NCI-H524 treated with DMSO at 0.1 percent for 48 hours (cell line): Measurements from ENCODE around the gene KCNF1.

Experiments
- DNase-seq: peaks from one replicate; lab custom pipeline; 2025; lab: John Stamatoyannopoulos, UW

Gene KCNF1

DNA sequence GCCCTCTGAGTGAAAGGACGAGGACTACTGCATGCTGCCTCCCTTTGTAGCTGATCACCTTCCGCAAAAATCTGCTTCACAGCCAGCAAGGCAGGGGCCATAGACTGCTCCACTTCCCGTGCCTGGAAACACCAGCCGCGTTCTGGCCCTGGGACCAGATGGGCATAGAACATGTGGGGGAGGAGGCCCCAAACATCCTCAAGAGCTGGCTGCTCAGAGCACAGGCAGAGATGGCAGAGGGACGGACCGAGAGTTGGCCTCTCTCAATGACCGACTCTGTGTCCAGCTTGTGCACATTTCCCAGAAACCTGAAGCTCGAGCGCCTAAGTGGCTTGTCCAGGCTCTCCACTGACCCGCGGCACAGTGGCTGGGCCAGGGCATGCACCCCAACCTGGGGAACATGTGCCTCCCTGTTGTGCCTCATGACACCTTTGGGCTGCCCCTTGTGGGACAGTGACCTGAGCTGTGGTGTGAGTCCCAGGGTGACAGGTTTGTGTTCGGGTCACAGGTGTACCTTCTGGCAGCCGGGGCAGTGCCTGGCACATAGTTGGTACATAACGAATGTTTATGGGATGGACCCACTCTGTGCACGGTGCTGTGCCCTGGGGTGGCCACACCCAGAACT, 9.1 kb downstream of the KCNF1 start:
- no peak for DNase-seq

DNA sequence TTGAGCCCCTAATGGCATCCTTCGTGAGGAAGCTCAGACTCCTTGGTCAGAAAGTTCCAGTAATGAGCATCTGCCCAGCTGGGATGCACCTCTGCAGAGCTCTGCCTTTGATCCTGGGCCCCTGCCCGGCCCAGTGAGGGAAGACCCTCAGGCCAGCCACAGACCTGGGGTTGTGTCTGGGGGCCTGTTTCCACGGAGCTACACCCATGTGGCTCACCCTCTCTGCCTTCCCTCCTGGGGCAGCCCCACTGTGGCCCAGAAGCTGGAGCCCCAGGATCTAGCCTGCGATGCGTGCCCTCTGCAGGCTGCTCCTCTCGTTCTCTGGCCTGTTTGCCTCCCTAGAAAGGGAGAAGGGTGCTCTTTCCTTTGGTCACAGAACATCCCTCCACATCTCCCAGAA, 9.8 kb downstream of the KCNF1 start:
- no peak for DNase-seq

DNA sequence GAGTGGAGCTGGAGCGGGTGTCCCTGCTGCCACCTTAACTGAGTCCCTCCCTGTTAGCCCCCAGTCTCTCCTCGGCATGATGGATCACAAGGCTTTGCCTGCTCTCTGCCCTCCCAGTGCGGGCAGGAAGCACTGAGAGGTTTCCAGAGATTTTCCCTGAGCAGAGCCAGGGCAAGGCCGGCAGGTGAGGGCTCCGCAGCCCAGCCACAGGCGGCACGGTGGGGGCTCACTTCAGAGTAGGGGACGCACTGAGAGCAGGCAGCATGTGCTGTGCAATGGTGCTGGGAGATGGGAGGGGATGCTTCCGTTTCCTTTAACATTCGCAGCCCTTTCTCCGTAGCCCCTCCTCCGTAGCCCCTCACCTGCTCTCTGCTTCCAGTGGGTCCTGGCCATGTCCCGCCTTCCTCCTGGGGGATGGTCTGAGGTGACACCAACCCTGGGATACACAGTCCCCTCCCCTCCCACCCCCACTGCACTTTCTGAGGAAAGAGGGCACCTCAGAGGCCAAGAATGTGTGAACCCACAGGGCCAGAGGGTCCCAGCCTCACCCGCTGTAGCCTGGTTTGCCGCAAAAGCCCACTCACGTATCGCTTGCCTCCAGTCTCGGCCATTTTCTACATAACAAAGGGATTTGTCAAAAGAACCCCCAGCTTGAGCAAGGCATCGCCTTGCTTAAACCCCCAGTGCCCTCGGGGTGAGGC, 10.7 kb downstream of the KCNF1 start:
- DNase-seq = no peak

DNA sequence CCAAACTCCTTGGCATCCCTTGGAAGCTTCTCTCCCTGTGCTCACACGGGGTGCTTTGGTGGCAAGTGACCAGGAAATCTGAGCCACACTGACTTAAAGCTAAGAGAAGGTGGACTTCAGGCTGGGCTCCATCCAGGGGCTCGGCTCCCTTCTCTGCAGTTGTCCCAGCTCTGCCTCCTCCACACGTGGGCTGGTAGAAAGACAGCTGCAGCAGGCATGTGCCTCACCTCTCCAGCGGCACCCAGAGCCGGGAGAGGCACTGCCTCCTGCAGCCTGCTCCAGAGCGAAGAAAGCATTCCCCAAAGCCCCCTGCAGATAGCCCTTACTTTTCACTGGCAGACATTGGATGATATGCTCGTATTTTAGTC, 11.3 kb downstream of the KCNF1 start:
- no peak for DNase-seq

DNA sequence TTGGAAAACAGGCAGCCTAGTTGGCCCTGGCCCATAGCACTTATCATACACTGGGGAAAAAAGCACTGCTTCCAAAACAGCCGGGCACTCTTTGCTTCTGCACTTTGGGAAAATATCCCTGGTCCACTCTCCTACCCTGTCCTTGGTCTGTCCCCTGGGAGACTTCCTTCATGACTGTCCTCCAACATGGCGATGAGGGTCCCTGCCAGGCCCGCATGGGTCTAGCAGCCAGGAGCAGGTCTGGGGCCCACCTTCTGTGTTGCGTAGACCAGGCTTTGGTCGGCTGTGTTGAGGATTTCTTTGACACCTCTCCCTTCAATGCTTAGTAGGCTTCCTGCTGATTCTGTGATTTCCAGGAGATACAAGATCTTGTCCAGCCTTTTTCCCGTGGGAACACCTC, 12.2 kb downstream of the KCNF1 start:
- no peak for DNase-seq

DNA sequence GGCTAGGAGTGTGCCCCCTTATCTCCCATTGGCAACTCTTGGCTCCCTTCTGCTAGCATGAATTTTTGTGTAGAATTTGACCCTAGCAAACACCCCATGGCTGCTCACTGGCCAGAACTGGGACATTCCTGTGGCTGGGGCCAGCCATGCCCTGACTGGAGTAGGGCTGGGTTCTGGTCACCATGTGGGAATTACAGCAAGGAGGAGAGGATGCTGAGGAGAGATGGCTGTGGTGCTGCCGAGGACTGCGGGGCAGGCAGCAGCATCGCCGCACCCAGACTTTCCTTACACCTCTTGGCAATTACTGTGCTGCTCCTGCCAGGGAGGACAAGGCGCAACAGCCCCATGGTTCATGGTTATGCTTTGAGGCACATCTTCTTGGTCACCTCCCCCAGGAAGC, 12.7 kb downstream of the KCNF1 start:
- no peak for DNase-seq

- DNase-seq = no peak
These were observed 13.1 kb downstream of the KCNF1 start for GRCh38 chr2:10924859-10925258.

DNA sequence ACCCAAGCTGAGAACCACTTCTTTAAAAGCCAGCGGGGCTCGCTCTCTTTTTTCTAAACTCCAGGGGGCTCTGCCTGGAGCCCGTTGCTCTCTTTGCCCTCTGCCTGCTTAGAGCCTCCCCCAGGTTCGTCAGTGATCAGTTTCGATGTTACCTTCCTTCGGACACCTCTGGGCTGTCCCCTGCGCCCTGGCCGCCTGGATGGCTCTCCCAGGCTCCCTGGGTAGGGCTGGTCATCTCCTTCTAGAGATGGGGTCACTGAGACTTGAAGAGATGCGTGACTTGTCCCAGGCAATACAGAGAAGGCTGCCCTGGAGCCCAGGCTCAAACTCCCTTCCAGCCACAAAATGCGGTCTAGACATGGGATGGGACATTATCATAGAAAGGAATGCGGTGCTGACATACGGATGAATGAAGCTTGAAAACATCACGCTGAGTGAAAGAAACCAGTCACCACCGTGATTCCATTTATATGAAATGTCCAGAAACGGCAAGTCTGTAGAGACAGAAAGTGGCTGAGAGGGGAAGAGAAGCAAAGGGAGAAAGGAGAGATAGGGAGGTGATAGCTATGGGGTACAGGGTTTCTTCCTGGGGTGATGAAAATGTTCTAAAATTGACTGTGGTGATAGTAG, 14.6 kb downstream of the KCNF1 start:
- DNase-seq = no peak

GRCh38 chr2:10930721-10931516, 19.2 kb downstream of the KCNF1 start:
- DNase-seq = no peak

DNA sequence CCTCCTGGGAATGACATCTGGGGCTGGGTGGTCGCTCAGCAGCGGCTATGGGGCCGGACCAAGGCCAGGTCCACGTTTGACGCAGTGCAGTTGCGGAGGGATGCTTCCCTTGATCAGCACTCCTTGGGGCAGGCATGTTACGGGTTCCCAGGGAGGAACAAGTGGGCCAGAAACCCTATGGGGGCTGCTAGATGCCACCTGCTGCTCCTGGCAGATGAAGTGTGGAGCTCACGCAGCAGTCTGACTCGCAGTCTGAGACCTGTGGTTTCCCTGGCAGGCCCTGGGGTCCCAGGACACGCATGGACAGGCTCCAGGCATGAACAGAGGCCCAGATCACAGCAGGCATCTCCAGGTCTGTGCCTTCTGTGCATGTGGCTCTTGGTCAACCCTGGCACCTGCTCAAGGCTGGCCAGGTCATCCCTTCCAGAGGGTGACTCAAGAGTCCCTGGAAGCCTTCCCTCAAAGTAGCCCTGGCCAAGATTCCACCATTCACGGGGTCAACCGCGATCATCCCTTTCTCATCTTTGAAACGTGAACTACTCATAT, 20.0 kb downstream of the KCNF1 start:
- no peak for DNase-seq

DNA sequence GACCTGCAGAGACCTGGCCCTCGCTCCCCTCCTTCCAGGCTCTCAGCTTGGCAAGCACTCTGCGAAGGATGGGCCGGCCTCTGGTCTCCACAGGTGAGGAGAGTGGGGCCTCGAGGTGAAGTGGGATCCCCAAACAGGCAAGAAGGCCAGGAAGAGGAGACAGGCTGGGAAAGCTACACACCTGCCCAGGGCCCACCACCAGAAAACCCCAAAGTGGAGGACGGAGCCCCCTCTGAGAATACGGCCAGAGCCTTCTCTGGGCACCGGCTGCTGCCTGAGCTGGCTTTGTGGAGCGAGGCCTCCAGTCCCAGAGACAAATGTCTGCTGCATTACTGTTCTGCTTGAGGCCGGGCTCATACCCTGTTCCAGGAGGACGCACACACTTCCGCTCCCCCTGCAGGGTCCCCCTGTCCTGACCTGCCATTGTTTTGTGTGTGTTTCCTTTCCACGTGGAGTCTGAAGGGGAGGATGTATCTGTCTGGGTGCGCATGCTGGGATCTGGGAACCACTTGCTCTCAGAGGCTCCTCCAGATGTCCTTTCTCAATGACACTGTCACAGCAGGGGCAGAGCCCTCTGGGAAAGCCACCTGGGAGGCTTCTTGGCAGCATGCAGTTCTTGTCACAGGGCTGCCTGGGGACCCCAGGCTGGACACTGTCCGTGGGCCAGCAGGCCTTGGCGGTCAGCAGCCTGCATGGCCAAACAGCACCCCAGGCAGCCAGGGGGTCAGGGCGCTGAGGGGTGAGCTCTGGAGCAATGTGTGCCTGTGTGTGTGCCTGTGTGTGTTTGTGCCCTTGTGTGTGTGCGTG, 20.8 kb downstream of the KCNF1 start:
- DNase-seq = no peak

GRCh38 chr2:10933700-10934225, 22.0 kb downstream of the KCNF1 start:
- DNase-seq = no peak

DNA sequence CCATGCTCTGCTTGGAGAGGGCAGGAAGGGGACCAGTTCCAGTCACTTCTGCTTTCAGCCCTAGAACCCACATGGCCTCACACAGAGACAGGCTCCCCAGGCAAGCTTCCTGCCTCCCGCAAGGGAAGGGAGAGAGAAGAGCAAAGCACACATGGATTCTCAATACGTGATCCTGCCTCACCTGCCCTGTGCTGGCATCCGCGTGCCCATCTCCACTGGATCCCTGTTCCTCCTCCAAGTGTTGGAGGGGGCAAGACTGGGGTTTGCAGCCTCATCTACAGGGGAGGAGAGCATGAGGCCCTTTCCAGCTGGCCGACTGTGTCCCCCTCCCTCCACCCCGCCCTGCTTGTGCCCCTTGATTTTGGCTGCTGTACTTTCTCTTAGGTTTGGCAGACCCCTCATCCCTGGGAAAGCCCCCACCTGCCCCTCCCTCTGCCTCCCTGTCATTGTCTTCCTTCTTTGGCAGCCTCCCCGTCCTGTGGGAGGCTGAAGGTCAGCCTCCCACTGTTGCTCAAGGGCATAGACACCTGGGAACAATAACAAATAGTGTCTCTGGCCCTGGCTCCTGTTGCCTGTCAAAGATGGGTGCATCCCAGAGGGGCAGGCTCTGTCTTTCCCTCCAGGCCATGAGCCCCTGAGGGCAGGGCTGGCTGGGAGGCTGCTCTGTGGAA, 22.7 kb downstream of the KCNF1 start:
- DNase-seq = no peak

GRCh38 chr2:10934979-10935350, 23.2 kb downstream of the KCNF1 start:
- DNase-seq = no peak

DNA sequence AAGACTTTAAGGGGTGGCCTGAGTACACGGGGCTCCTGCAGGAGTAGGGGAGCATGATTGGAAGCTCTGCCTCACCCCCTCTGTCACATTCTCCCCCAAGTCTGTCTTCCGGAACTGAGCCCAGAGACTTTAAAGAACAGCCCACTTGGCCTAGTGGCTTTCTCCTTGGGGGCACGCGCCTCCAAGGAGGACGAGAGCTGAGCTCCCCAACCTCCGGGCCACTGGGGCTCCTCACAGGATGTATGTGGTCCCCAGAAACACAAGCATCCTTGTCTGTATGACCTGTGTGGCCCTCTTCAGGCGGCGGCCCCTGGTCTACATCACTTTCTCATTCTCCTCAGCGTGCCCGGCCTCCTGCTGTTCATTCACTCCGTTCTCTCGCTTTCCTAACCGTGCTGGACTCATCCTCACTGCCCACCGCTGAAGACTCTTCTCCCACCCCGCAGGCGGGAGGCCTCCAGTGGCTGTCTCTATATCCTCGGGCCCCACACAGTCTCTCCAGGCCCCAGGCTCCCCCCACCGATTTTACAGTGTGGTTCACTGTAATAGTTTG, 23.7 kb downstream of the KCNF1 start:
- DNase-seq = no peak

DNA sequence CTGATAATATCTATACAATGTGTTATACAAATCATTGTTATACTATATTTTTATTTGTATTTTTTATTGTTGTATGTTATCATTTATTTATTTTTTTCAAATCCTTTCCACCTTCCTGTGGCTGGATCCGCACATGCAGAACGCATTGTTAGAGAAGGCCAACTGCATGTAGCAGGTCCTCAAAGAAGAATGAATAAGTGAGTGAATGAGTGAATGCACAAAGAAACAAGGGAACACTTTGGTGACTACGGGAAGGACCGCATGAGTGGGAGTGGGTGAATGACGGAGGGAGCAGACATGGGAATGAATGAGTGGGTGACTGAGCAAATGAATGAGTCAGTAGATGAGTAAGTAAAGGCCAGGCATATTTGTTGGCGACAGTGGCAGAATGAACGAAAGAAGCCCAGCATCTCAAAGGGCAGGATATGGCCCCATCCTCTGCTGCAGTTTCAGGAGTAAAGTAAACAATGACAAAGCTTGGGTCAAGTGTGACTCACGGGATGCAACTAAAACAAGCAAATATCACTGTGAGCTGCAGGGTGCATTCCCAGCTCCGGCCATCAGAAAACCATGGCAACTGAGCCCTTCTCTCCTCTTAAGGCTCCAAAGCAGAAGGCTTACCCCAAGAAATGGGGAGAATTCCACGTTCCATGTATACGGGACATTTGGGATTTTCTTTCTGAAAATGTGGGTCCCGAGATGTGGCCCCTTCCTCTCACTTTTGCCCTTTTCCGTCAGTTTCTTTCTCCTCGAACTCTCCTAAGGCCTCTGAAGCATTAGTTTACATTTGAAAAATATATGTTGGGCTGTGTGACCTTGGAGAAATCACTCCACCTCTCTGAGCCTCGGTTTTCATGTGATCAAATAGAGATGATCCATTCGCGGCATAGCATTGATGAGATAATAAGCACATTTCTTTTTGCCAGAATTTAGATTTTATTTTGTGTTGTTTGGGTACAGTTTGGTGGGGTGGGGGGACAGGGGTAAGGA, 24.5 kb downstream of the KCNF1 start:
- no peak for DNase-seq

DNA sequence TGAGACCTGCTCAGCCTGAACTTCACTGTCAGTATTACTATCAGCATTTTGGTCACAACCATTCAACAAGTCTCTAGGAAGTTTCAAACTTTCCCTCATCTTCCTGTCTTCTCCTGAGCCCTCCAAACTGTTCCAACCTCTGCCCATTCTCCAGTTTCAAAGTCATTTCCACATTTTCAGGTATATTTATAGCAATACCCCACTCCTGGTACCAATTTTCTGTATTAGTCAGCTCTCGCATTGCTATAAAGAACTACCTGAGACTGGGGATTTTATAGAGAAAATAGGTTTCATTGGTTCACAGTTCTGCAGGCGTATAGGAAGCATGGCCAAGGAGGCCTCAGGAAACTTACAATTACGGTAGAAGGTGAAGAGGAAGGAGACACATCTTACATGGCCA, 27.3 kb downstream of the KCNF1 start:
- no peak for DNase-seq

- DNase-seq = no peak
These were observed 28.9 kb downstream of the KCNF1 start for GRCh38 chr2:10940596-10940995.

DNA sequence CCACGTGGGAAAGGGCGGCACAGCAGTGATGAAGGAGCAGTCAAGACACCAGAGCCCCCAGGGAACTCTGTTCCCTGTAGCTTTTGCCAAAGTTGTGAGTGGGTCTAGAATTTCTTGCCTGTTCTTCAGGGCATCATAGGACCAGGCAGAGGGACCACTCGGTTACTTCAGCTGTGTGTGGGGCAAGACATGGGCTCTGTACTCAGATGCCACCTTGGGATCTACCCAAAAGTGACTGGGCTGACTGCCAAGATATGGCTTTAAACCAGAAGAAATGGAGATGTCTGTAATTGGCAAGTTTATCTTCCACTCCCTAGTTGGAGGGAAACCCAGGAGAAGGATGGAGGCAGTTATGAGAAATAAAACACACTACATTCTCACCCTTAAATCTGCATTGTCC, 29.6 kb downstream of the KCNF1 start:
- no peak for DNase-seq
